Psoas muscle (tissue), 8 donors: ENCODE results near the gene LIMA1. TPM values are rescaled to one million over a fixed set of nuclear protein-coding genes. Genes with fewer than 3 reads are reported as not detected.

Source experiments
- ATAC-seq, 4 donors: fragments of 200-7000 bp; cut with Tn5 transposase; one replicate each; pipeline ENCODE4 v1.9.1; 2020; ENCODE audit warnings: moderate library complexity in 3 of 4, mild to moderate bottlenecking in 2 of 4
- DNase-seq, 2 donors: peaks; one replicate each; pipeline ENCODE4 v3.0.0-alpha.2; 2020
- H3K27ac ChIP-seq: fragments of 200-600 bp; one replicate; pipeline ENCODE4 v1.8.0; 2022
- H3K27me3 ChIP-seq, 3 donors: fragments of 200-600 bp in 1 of 3; one replicate each; pipeline versions ENCODE4 v1.6.1 to v1.8.0; 2013 to 2022; ENCODE audit warnings: low read length in 2 of 3, mild to moderate bottlenecking in 2 of 3, moderate library complexity in 1 of 3; ENCODE audit not compliant: insufficient read depth in 3 of 3
- H3K36me3 ChIP-seq, 2 donors: fragments of 200-600 bp in 1 of 2; one replicate each; pipeline versions ENCODE4 v1.6.1 to v1.8.0; 2013 to 2022; ENCODE audit warnings: low read depth in 1 of 2, mild to moderate bottlenecking in 1 of 2, moderate library complexity in 1 of 2; ENCODE audit not compliant: insufficient read depth in 1 of 2
- H3K4me1 ChIP-seq: fragments of 200-600 bp; one replicate; pipeline ENCODE4 v1.8.0; 2022
- H3K4me3 ChIP-seq: fragments of 200-600 bp; one replicate; pipeline ENCODE4 v1.8.0; 2022; ENCODE audit warnings: mild to moderate bottlenecking
- H3K9me3 ChIP-seq: fragments of 200-600 bp; one replicate; pipeline ENCODE4 v1.8.0; 2022
- WGBS, 3 donors: extraction: QIAGEN DNeasy Blood & Tissue Kit; methylation state at CpG; one replicate each; pipeline versions ENCODE4 v1.1.6 to v1.1.7; 2013; 5-methylcytosine and 5-hydroxymethylcytosine counted together
- intact Hi-C, 2 donors: fragments of 100-400 bp; cut with DNase I; formaldehyde crosslinking; loops; one replicate each; pipeline versions ENCODE4 v1.11.0 to v1.14.2; 2022
- polyA plus RNA-seq, 3 donors: library from polyadenylated mRNA; stranded (reverse); fragments of 200-250 nt; gene quantifications; one replicate each; pipeline ENCODE4 v1.2.3, GENCODE V29; 2013
- total RNA-seq, 4 donors: library from RNA; stranded (reverse); fragmentation: NEBNext Ultra II Directional in 2 of 4; extraction: Animal tissue kit (Norgen Biotek cat#: 25700) in 2 of 4; gene quantifications; one replicate each; pipeline versions ENCODE4 v1.2.1 to v1.2.4, GENCODE V29; 2021 to 2023
- TF ChIP-seq, protein P1 (sequence below): fragments of 200-600 bp; IDR thresholded peaks from one replicate; pipeline ENCODE4 v1.8.0; 2022; ENCODE audit warnings: antibody characterized with exemption
- donor health status: healthy with polysubstance abuse.
- donor health status: DM: no; HTN: no; CAD: no; lungs with moderate emphysema.
- donor health status: Bipolar disorder and iron deficiency.
- donor health status: healthy.
- donor health status: DM: yes; HTN: yes; CAD: no.
- donor health status: DM: no; HTN: no; CAD: no.
- donor health status: DM: no; HTN: no; CAD: no.
- donor health status: DM: yes; HTN: yes; CAD: no.

Gene LIMA1
- total and polyA plus RNA-seq, 7 donors: 5.6 to 25.3 (median 9.0) TPM

DNA sequence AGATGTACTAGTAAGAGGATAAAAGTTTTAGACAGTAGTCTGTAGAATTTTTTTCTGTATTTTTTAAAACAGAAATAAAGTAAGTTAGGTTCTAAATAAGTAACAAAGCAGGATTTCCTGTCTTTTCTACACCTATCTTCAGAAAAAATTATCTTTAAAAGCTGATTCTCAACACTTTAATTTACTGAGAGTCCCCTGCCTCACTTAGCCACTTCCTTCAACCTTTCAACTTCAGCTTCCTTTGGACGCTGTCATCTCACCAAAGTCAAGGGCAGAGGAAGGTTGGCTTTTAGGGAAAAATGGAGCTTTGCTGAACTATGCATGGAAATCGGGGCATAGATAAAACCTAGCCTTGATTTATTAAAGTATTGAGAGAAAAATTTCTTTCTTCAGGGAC, 71.3 kb downstream of the LIMA1 start:
- H3K27me3 ChIP-seq: no peaks in the 10 kb centered on the region
- H3K4me3 ChIP-seq: no peak overlapping the region
- peak overlapping the region; percentile 51 for H3K27ac ChIP-seq

DNA sequence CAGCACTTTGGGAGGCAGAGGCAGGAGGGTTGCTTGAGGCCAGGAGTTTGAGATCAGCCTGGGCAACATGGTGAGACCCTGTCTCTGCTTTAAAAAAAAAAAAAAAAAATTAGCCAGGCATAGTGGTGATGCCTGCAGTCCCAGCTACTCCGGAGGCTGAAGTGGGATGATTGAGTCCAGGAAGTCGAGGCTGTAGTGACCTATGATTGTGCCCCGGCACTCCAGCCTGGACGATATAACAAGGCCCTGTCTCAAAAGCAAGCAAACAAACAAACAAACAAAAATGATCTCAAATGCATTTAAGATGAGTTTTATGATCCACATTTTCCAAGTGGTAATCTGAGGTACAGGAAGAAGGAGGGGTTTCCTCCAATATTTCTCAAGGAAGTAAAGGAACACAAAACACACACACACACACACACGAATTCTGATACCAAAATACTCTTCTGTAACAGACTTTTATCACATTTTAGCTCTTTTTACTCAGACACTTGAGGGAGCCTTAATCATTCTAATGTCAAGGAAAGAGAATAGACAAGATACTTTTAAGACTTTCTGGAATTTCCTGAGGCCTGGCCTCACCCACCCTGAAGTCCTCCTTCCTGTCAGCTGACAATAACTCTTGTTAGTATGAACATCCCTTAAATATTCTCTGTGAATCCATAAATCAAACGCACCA, 71.8 kb downstream of the LIMA1 start:
- TF ChIP-seq, protein P1, sequence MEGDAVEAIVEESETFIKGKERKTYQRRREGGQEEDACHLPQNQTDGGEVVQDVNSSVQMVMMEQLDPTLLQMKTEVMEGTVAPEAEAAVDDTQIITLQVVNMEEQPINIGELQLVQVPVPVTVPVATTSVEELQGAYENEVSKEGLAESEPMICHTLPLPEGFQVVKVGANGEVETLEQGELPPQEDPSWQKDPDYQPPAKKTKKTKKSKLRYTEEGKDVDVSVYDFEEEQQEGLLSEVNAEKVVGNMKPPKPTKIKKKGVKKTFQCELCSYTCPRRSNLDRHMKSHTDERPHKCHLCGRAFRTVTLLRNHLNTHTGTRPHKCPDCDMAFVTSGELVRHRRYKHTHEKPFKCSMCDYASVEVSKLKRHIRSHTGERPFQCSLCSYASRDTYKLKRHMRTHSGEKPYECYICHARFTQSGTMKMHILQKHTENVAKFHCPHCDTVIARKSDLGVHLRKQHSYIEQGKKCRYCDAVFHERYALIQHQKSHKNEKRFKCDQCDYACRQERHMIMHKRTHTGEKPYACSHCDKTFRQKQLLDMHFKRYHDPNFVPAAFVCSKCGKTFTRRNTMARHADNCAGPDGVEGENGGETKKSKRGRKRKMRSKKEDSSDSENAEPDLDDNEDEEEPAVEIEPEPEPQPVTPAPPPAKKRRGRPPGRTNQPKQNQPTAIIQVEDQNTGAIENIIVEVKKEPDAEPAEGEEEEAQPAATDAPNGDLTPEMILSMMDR: no peak
- Histone ChIP-seq H3K27ac (peak overlapping the region; percentile 51), H3K36me3 (peaks cover 0 to 25% of the 10 kb centered on the region in 2 donors), H3K4me1 (peaks cover 9% of the 10 kb centered on the region), H3K9me3 (no peaks in the 10 kb centered on the region), H3K4me3 (no peak overlapping the region), H3K27me3 (no peaks in the 10 kb centered on the region)
- WGBS, 3 donors: 67 to 72% (median 70%) methylated on average over 6 of the region's 6 CpGs
- intact Hi-C loops: no loop called here
- DNase-seq: no peak
- peak in 1 of 4 donors; percentile 32 for ATAC-seq

More for the DNA sequence above, 71.3 kb downstream of the LIMA1 start:
- Histone ChIP-seq H3K36me3 (peaks cover 0 to 26% of the 10 kb centered on the region in 2 donors), H3K9me3 (no peaks in the 10 kb centered on the region), H3K4me1 (peaks cover 9% of the 10 kb centered on the region)
- ATAC-seq (no peak), DNase-seq (no peak)
- TF ChIP-seq, protein P1: no peak
- intact Hi-C loops: no loop called here
- 64 to 75% (median 67%) methylated on average over 2 of the region's 2 CpGs for WGBS, 3 donors

DNA sequence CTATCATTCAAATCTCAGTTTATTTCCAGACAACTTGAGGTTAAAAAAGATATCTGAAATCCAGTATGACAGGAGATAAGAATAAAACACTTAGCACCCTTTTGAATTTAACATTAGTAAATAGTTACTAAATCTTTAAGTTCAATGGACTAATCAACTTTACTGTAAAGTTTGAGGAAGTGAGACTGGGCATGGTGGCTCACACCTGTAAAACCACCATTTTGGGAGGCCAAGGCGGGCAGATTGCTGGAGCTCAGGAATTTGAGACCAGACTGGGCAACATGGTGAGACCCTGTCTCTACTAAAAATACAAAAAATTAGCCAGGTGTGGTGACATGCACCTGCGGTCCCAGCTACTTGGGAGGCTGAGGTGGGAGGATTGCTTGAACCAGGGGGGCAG, 75.9 kb downstream of the LIMA1 start:
- Histone ChIP-seq H3K4me3 (no peak overlapping the region), H3K4me1 (peaks cover 9% of the 10 kb centered on the region), H3K27me3 (no peaks in the 10 kb centered on the region), H3K27ac (no peak overlapping the region), H3K9me3 (no peaks in the 10 kb centered on the region), H3K36me3 (peaks cover 4 to 50% of the 10 kb centered on the region in 2 donors)
- ATAC-seq (no peak), DNase-seq (no peak)
- intact Hi-C loops: no loop called here
- TF ChIP-seq, protein P1: no peak
- WGBS, 3 donors: 97 to 100% (median 99%) methylated on average over 2 of the region's 2 CpGs

DNA sequence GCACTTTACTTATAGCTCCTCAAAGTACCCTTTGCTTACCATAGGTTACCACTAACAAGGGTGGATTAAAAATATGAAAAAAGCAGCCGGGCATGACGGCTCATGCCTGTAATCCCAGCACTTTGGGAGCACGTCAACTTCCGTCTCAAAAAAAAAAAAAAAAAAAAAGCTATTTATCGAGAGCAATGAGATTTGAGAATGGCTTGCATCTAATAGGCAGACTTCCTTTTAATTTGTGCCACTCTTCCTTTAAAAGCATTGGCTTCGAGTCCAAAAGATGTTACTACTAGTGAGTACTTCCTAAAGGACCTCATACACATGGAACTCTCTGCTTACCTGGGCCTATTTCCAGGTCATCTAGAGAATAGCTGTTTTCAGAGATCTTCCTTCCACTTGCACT, 77.7 kb downstream of the LIMA1 start:
- no peak for DNase-seq
- Histone ChIP-seq H3K4me1 (no peaks in the 10 kb centered on the region), H3K27ac (no peak overlapping the region), H3K36me3 (peaks cover 4 to 65% of the 10 kb centered on the region in 2 donors), H3K9me3 (no peaks in the 10 kb centered on the region), H3K27me3 (no peaks in the 10 kb centered on the region), H3K4me3 (no peak overlapping the region)
- intact Hi-C loops: no loop called here
- WGBS, 3 donors: 89 to 92% (median 90%) methylated on average over 6 of the region's 6 CpGs
- TF ChIP-seq, protein P1: no peak
- ATAC-seq: no peak

DNA sequence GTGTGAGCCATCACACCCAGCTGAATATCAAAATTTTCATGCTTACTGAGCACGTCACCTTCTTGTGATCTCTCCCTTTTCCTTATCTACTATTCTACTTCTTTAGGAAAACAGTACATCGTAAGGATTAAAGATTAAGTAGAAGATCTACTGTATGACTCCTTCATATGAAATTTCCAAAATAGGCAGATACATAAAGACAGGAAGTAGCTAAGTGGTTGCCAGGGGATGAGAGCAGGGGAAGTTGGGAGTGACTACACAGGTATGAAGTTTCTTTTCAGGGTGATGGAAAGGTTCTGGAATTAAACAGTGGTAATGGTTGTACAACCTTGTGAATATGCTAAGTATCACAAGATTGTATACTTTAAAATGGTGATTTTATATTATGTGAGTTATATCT, 79.6 kb downstream of the LIMA1 start:
- 93 to 96% (median 94%) methylated on average over 2 of the region's 2 CpGs for WGBS, 3 donors
- DNase-seq (no peak), ATAC-seq (no peak)
- H3K27ac ChIP-seq: no peak overlapping the region
- peaks cover 4 to 80% of the 10 kb centered on the region in 2 donors for H3K36me3 ChIP-seq
- no peaks in the 10 kb centered on the region for H3K9me3 ChIP-seq
- intact Hi-C loops: no loop called here
- no peaks in the 10 kb centered on the region for H3K27me3 ChIP-seq
- peaks cover 5% of the 10 kb centered on the region for H3K4me1 ChIP-seq
- H3K4me3 ChIP-seq: no peak overlapping the region
- TF ChIP-seq, protein P1: no peak
